ENCODE data around the gene BTBD9.

The BTBD9 gene

DNA sequence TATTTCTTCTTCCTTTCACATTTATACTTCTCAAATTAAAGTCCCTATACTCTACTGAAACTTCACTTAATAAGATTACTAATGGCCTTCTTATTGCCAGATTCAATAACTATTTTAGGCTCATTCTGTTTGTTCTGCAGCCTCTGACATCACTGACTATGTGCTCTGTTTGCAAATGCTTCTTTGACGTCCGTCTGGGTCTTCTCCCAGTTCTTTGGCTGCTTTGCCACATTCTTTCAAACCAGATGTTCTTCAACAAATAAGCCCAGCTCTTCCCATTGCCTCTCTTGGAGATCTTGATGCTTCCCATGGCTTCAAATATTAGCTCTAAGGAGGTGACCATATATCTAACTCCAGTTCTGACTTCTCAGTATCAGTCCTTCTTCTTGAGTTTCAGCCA is 117.4 kb downstream of the BTBD9 start:
- TF ChIP-seq CTCF (IDR thresholded peaks at IDR 0.05; ENCODE audit: low read depth, low read length) = no peak
- Histone ChIP-seq H3K4me3 (ENCODE audit: low read depth, low read length) (no peak overlapping the region), H3K9me3 (ENCODE audit: severe bottlenecking) (peaks cover 8% of the 10 kb centered on the region), H3K27ac (no peak overlapping the region), H3K36me3 (no peaks in the 10 kb centered on the region), H3K27me3 (ENCODE audit: insufficient read depth, low read depth, severe bottlenecking) (no peaks in the 10 kb centered on the region)
- no peak for DNase-seq

GRCh38 chr6:38518511-38519304 is 121.0 kb downstream of the BTBD9 start:
- Histone ChIP-seq H3K36me3 (no peaks in the 10 kb centered on the region), H3K9me3 (ENCODE audit: severe bottlenecking) (no peaks in the 10 kb centered on the region), H3K4me3 (ENCODE audit: low read depth, low read length) (no peak overlapping the region), H3K27ac (no peak overlapping the region), H3K27me3 (ENCODE audit: insufficient read depth, low read depth, severe bottlenecking) (no peaks in the 10 kb centered on the region)
- no peak for TF ChIP-seq CTCF (IDR thresholded peaks at IDR 0.05; ENCODE audit: low read depth, low read length)
- DNase-seq = no peak

DNA sequence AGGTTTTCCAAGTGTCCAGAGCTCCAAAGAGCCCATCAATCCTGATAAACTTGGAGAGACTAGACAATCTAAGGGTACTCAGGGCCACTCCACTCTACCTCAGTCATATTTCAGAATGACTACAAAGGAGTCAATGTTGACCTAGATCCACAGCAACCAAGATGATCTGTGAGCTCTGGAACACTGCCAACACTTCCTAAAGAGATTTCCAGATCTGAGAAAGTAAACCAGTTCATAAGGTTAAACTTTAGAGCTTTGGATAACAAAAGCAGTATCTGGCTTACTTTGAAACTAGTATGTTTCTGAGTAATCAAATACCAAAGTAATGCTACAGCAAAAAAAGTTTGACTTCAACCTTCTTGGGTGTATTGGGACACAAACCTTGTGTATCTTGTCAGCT is 122.7 kb downstream of the BTBD9 start:
- TF ChIP-seq CTCF (IDR thresholded peaks at IDR 0.05; ENCODE audit: low read depth, low read length) = no peak
- no peak for DNase-seq
- no peak overlapping the region for H3K27ac ChIP-seq
- H3K27me3 ChIP-seq (ENCODE audit: insufficient read depth, low read depth, severe bottlenecking) = no peaks in the 10 kb centered on the region
- H3K9me3 ChIP-seq (ENCODE audit: severe bottlenecking) = no peaks in the 10 kb centered on the region
- no peak overlapping the region for H3K4me3 ChIP-seq (ENCODE audit: low read depth, low read length)
- H3K36me3 ChIP-seq = no peaks in the 10 kb centered on the region

DNA sequence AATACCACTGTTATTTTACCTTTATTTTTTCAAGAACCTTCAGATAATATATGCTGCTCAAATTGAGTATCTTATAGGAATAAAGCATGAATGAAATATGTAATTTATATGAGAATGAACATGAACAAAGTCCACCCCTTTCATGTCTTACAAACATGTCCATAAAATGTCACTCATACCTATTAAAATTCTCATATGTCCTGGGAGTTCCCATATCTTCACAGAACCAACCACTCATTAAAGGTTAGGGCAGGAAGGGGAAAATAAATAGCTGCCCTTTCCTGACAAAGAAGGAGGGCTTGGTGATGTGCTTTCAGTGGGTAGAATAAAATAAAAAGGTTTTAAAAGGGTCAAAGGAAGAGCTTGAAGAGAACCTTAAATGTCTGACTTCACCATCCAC is 125.3 kb downstream of the BTBD9 start:
- Histone ChIP-seq H3K4me3 (ENCODE audit: low read depth, low read length) (no peak overlapping the region), H3K36me3 (no peaks in the 10 kb centered on the region), H3K27me3 (ENCODE audit: insufficient read depth, low read depth, severe bottlenecking) (no peaks in the 10 kb centered on the region), H3K9me3 (ENCODE audit: severe bottlenecking) (no peaks in the 10 kb centered on the region), H3K27ac (no peak overlapping the region)
- DNase-seq = no peak
- TF ChIP-seq CTCF (IDR thresholded peaks at IDR 0.05; ENCODE audit: low read depth, low read length) = no peak

DNA sequence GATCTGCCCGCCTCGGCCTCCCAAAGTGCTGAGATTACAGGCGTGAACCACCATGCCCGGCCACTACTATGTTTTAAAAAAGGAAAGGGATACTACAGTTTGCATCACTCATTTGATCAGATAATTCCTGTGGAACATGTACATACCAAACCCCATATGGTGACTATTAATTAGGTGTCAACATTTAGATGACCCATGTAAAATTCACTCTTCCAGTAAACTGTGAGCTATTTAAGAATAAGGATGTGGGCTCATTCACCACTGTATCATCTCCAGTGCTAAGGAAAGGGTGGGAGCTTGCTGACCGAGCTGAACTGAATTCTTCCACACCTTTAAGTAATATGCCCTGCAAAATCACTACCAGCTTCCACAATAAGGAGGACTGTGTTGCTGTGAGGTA is 127.5 kb downstream of the BTBD9 start:
- Histone ChIP-seq H3K9me3 (ENCODE audit: severe bottlenecking) (no peaks in the 10 kb centered on the region), H3K4me3 (ENCODE audit: low read depth, low read length) (no peak overlapping the region), H3K27ac (no peak overlapping the region), H3K27me3 (ENCODE audit: insufficient read depth, low read depth, severe bottlenecking) (no peaks in the 10 kb centered on the region), H3K36me3 (no peaks in the 10 kb centered on the region)
- no peak for DNase-seq
- no peak for TF ChIP-seq CTCF (IDR thresholded peaks at IDR 0.05; ENCODE audit: low read depth, low read length)

GRCh38 chr6:38510205-38510604 is 129.5 kb downstream of the BTBD9 start:
- TF ChIP-seq CTCF (IDR thresholded peaks at IDR 0.05; ENCODE audit: low read depth, low read length) = no peak
- H3K4me3 ChIP-seq (ENCODE audit: low read depth, low read length) = no peak overlapping the region

More at GRCh38 chr6:38510205-38510604, 129.5 kb downstream of the BTBD9 start:
- DNase-seq = no peak
- Histone ChIP-seq H3K36me3 (no peaks in the 10 kb centered on the region), H3K9me3 (ENCODE audit: severe bottlenecking) (no peaks in the 10 kb centered on the region), H3K27me3 (ENCODE audit: insufficient read depth, low read depth, severe bottlenecking) (no peaks in the 10 kb centered on the region), H3K27ac (no peak overlapping the region)

All from WERI-Rb-1 (cell line).